IMR-90 (cell line): Measurements from ENCODE around the gene PRKCG. TPM values are rescaled to one million over a fixed set of nuclear protein-coding genes. Genes with fewer than 3 reads are reported as not detected.
A peak's percentile ranks its signal among the peaks of the same experiment; 100 is the strongest.

Experiments used
- ATAC-seq: fragments of 200-7000 bp; cut with Tn5 transposase; 2 replicates; pipeline ENCODE4 v1.9.1; 2020; ENCODE audit warnings: low read depth, mild to moderate bottlenecking, moderate library complexity
- BruUV-seq: library from RNA; stranded (reverse); fragments of 400-500 nt; replicated peaks from 2 replicates; lab custom pipeline; 2021; lab: Mats Ljungman, UMichigan
- CTCF ChIA-PET: fragments of 300-600 bp; formaldehyde crosslinking; extraction: SDS; loops from one replicate; lab custom pipeline; 2021; ENCODE audit warnings: antibody characterized with exemption; lab: Yijun Ruan, JAX
- POLR2A ChIA-PET: fragments of 300-600 bp; sonication (Branson Sonifier 250); formaldehyde crosslinking; loops from one replicate; lab custom pipeline; 2022; ENCODE audit warnings: antibody characterized with exemption; ENCODE audit not compliant: unreplicated experiment; lab: Charles Lee
- DNase-seq: peaks from one replicate; pipeline ENCODE4 v3.0.0; 2013
- H2AFZ ChIP-seq: replicated peaks from 2 replicates; pipeline ENCODE3; 2013; ENCODE audit warnings: low read length, mild to moderate bottlenecking; ENCODE audit not compliant: poor library complexity
- H2AK5ac ChIP-seq: 2 replicates; pipeline ENCODE4 v1.6.1; 2013; ENCODE audit warnings: low read depth, low read length, inconsistent platforms
- H2AK9ac ChIP-seq: replicated peaks from 2 replicates; pipeline ENCODE3; 2013; ENCODE audit warnings: mild to moderate bottlenecking, low read depth, low read length, moderate library complexity; ENCODE audit not compliant: poor library complexity
- H2BK120ac ChIP-seq: 2 replicates; pipeline ENCODE4 v1.6.1; 2013; ENCODE audit warnings: low read depth, low read length, inconsistent platforms
- H2BK15ac ChIP-seq: 3 replicates; pipeline ENCODE4 v1.6.1; 2013; ENCODE audit warnings: low read depth, low read length, inconsistent platforms
- H2BK20ac ChIP-seq: 2 replicates; pipeline ENCODE4 v1.6.1; 2013; ENCODE audit warnings: low read depth, mild to moderate bottlenecking, inconsistent platforms, low read length, moderate library complexity
- H2BK5ac ChIP-seq: 2 replicates; pipeline ENCODE4 v1.6.1; 2013; ENCODE audit warnings: mild to moderate bottlenecking, low read depth, low read length, inconsistent platforms; ENCODE audit not compliant: poor library complexity, severe bottlenecking
- H3K14ac ChIP-seq: replicated peaks from 2 replicates; pipeline ENCODE4 v1.6.1; 2013; ENCODE audit warnings: low read depth, low read length, inconsistent platforms
- H3K18ac ChIP-seq: 2 replicates; pipeline ENCODE4 v1.6.1; 2013; ENCODE audit warnings: low read depth, low read length, control low read depth
- H3K23ac ChIP-seq: 2 replicates; pipeline ENCODE4 v1.6.1; 2013; ENCODE audit warnings: low read depth, low read length, inconsistent platforms
- H3K27ac ChIP-seq: 2 replicates; pipeline ENCODE4 v1.5.1; 2013; ENCODE audit warnings: mild to moderate bottlenecking, control low read depth, low read length; ENCODE audit not compliant: insufficient read depth
- H3K27me3 ChIP-seq: 2 replicates; pipeline ENCODE4 v1.6.1; 2013; ENCODE audit warnings: low read length; ENCODE audit not compliant: control insufficient read depth, insufficient read depth
- H3K36me3 ChIP-seq: 2 replicates; pipeline ENCODE4 v1.6.1; 2013; ENCODE audit warnings: low read length, mixed read lengths; ENCODE audit not compliant: control insufficient read depth, insufficient read depth
- H3K4ac ChIP-seq: 2 replicates; pipeline ENCODE4 v1.6.1; 2013; ENCODE audit warnings: low read depth, low read length, inconsistent platforms
- H3K4me1 ChIP-seq: 2 replicates; pipeline ENCODE4 v1.6.1; 2013; ENCODE audit warnings: low read length, mixed read lengths; ENCODE audit not compliant: control insufficient read depth, insufficient read depth
- H3K4me2 ChIP-seq: 2 replicates; pipeline ENCODE4 v1.6.1; 2013; ENCODE audit warnings: low read depth, mild to moderate bottlenecking, control low read depth, low read length, moderate library complexity
- H3K4me3 ChIP-seq: 2 replicates; pipeline ENCODE4 v1.5.1; 2013; ENCODE audit warnings: low read depth, mild to moderate bottlenecking, control low read depth, low read length, moderate library complexity; ENCODE audit not compliant: insufficient read depth
- H3K56ac ChIP-seq: 2 replicates; pipeline ENCODE4 v1.6.1; 2013; ENCODE audit warnings: low read length, inconsistent platforms; ENCODE audit not compliant: insufficient read depth; ENCODE audit errors: extremely low read depth
- H3K79me1 ChIP-seq, 2 experiments: 2 replicates each; pipeline ENCODE4 v1.6.1; 2013; ENCODE audit warnings: low read length in 2 of 2, inconsistent platforms in 1 of 2, low read depth in 1 of 2
- H3K9ac ChIP-seq: 2 replicates; pipeline ENCODE4 v1.6.1; 2013; ENCODE audit warnings: low read depth, low read length, control low read depth
- H3K9me1 ChIP-seq: 2 replicates; pipeline ENCODE4 v1.6.1; 2013; ENCODE audit warnings: low read length, inconsistent platforms; ENCODE audit not compliant: insufficient read depth
- H3K9me3 ChIP-seq: 2 replicates; pipeline ENCODE4 v1.6.1; 2013; ENCODE audit warnings: low read length; ENCODE audit not compliant: control insufficient read depth, insufficient read depth
- H4K20me1 ChIP-seq: 2 replicates; pipeline ENCODE4 v1.6.1; 2013; ENCODE audit warnings: low read length, inconsistent platforms; ENCODE audit not compliant: insufficient read depth
- H4K5ac ChIP-seq: 2 replicates; pipeline ENCODE4 v1.6.1; 2013; ENCODE audit warnings: mild to moderate bottlenecking, low read depth, low read length, control low read depth
- H4K8ac ChIP-seq, 2 experiments: 2 replicates each; pipeline ENCODE4 v1.6.1; 2013; ENCODE audit warnings: low read depth in 2 of 2, low read length in 2 of 2, control low read depth in 1 of 2, inconsistent platforms in 1 of 2
- H4K91ac ChIP-seq: 2 replicates; pipeline ENCODE4 v1.6.1; 2013; ENCODE audit warnings: low read depth, low read length, inconsistent platforms; ENCODE audit not compliant: insufficient read depth
- BHLHE40 ChIP-seq: fragments of 150-350 bp; IDR thresholded peaks from 2 replicates; pipeline ENCODE4 v1.6.1; 2016; ENCODE audit warnings: mild to moderate bottlenecking, low read depth, low read length
- CHD1 ChIP-seq: IDR thresholded peaks from 2 replicates; pipeline ENCODE4 v1.6.1; 2012; ENCODE audit warnings: low read depth, low read length, improper control_type of control experiment
- POLR2A ChIP-seq: IDR thresholded peaks from 2 replicates; pipeline ENCODE4 v1.6.1; 2012; ENCODE audit warnings: mild to moderate bottlenecking, low read depth, low read length
- WGBS, 2 experiments: methylation state at CpG; one replicate each; pipeline versions ENCODE4 v1.1.5 to v1.1.7; 2013; ENCODE audit warnings: missing lambda C conversion rate in 2 of 2; ENCODE audit not compliant: insufficient read length in 1 of 2; ENCODE audit errors: extremely low coverage in 2 of 2; 5-methylcytosine and 5-hydroxymethylcytosine counted together
- dilution Hi-C: fragments of 300-500 bp; cut with HindIII; formaldehyde crosslinking; loops from one replicate; pipeline ENCODE4 v1.14.3; 2018; ENCODE audit warnings: low sequenced_read_pairs; ENCODE audit not compliant: unreplicated experiment
- in situ Hi-C: fragments of 300-500 bp; cut with MboI; formaldehyde crosslinking; loops from 3 replicates; pipeline ENCODE4 v1.14.3; 2019; ENCODE audit warnings: low sequenced_read_pairs, inconsistent platforms, mixed read lengths
- intact Hi-C: fragments of 100-400 bp; cut with micrococcal nuclease; formaldehyde crosslinking; loops from 2 replicates; pipeline ENCODE4 v1.10.0; 2022
- polyA plus RNA-seq, 3 experiments: library from polyadenylated mRNA; depleted of rRNA; stranded (reverse); fragments of >200 nt; gene quantifications; 2 replicates each; pipeline ENCODE4 v1.2.3, GENCODE V29; 2012; ENCODE audit warnings: low replicate concordance in 1 of 3
- total RNA-seq: library from RNA; depleted of rRNA; stranded (reverse); fragments of >200 nt; gene quantifications from 2 replicates; pipeline ENCODE4 v1.2.3, GENCODE V29; 2012
- TF ChIP-seq, protein P1 (sequence below): conservative IDR thresholded peaks from 2 replicates; pipeline ENCODE4 v1.5.1; 2012; ENCODE audit warnings: mild to moderate bottlenecking, low read depth, low read length, improper control_type of control experiment

Gene PRKCG
- total and polyA plus RNA-seq, 2 of the 4 experiments (the other 2 are of a cell fraction) = not detected

DNA sequence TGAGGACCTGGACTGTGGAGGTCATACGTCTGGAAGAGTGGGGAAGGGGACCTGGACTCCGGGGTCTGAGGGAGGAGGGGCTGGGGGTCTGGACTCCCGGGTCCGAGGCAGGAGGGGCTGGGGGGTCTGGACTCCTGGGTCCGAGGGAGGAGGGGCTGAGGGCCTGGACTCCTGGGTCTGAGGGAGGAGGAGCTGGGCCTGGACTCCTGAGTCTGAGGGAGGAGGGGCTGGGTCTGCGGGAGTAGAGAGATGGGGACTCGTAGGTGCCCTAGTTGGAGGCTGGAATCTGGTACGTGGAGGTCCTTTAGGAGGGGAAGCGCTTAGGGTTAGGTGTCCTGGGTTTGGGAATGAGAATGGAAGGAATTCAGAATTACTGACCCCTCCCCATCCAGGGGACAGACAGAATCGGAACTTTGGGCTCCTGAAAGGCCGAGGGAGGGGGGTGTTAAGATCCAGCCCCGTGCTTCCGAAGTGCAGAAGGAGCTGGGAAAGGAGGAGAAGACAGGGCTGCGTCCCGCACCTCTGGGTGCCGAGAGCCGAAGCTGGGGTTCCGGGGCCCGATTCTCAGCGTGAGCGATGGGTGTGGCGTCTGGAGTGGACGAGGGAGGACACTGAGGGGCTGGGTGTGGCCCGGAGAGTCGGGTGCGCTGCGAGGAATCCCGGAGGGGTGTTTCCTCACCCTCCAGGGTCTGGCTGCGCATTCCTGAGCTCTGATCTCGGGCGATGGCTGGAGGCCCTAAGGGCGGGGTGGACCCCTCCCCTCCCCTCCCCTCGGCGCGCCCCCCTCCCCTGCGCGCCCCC, 13.7 kb upstream of the PRKCG start:
- 0% methylated on average over 4 of the region's 37 CpGs; no CpG with 5 or more reads in 1 of the 2 experiments for WGBS, 2 experiments
- Histone ChIP-seq H3K56ac (peak overlapping the region; percentile 94), H3K23ac (peak overlapping the region; percentile 91), H2AK5ac (peak overlapping the region; percentile 98), H3K27ac (peak overlapping the region; percentile 97), H4K5ac (peak overlapping the region; percentile 43), H3K4me1 (peaks cover 7% of the 10 kb centered on the region), H3K9me3 (no peaks in the 10 kb centered on the region), H2BK5ac (peak overlapping the region; percentile 89), H3K14ac (peak overlapping the region; percentile 99), H4K91ac (peak overlapping the region; percentile 97), H2BK20ac (0 out of 2 replicates have a peak overlapping the region, but pooled peaks have one; percentile 8), H3K4ac (peak overlapping the region; percentile 95), H2BK120ac (peak overlapping the region; percentile 59), H3K4me3 (peak overlapping the region; percentile 95), H3K79me1 (peaks cover 0 to 42% of the 10 kb centered on the region in 2 experiments; a peak in 2 of 4 replicates), H4K8ac (peak overlapping the region; percentile 64 to 85), H3K9ac (peak overlapping the region; percentile 96), H4K20me1 (peaks cover 28% of the 10 kb centered on the region), H3K27me3 (no peaks in the 10 kb centered on the region), H2AFZ (peak overlapping the region; percentile 87), H2BK15ac (peak overlapping the region; percentile 6; the same call in 1 of the 3 replicates), H3K36me3 (peaks cover 17% of the 10 kb centered on the region), H2AK9ac (peak overlapping the region; percentile 100), H3K9me1 (peaks cover 6% of the 10 kb centered on the region; the same call in 1 of the 2 replicates), H3K18ac (peak overlapping the region; percentile 78), H3K4me2 (peak overlapping the region; percentile 74)
- POLR2A ChIA-PET = interaction anchor here (0.7 to 1.2 kb wide), 4 partner anchors 21 to 1786 kb away, joined by 3 to 5 read pairs (median 3); partner anchors contain the start of gene U2AF2
- intact Hi-C loops (loop anchor here (10.0 kb wide), 1 partner anchor 237 kb away; the partner anchor contains the start of genes NDUFA3 and OSCAR), dilution Hi-C loops (no loop called here), in situ Hi-C loops (no loop called here)
- DNase-seq (peak; percentile 42), ATAC-seq (peak; percentile 15)
- CTCF ChIA-PET = interaction anchor here (1.1 kb wide), 1 partner anchor 59 kb away, joined by 4 read pairs; no protein-coding TSS in a partner anchor
- TF ChIP-seq CHD1 (peak; percentile 93; the same call in 1 of the 2 replicates), BHLHE40 (no peak), POLR2A (peak; percentile 76)
- TF ChIP-seq, protein P1, sequence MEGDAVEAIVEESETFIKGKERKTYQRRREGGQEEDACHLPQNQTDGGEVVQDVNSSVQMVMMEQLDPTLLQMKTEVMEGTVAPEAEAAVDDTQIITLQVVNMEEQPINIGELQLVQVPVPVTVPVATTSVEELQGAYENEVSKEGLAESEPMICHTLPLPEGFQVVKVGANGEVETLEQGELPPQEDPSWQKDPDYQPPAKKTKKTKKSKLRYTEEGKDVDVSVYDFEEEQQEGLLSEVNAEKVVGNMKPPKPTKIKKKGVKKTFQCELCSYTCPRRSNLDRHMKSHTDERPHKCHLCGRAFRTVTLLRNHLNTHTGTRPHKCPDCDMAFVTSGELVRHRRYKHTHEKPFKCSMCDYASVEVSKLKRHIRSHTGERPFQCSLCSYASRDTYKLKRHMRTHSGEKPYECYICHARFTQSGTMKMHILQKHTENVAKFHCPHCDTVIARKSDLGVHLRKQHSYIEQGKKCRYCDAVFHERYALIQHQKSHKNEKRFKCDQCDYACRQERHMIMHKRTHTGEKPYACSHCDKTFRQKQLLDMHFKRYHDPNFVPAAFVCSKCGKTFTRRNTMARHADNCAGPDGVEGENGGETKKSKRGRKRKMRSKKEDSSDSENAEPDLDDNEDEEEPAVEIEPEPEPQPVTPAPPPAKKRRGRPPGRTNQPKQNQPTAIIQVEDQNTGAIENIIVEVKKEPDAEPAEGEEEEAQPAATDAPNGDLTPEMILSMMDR = no peak
- BruUV-seq = TSS peak; percentile 88
